NCI-H2227 (cell line): Measurements from ENCODE around the gene CRABP2.

Source experiments
- DNase-seq: peaks from one replicate; lab custom pipeline; 2025; ENCODE audit not compliant: unreplicated experiment; lab: John Stamatoyannopoulos, UW

Gene CRABP2

DNA sequence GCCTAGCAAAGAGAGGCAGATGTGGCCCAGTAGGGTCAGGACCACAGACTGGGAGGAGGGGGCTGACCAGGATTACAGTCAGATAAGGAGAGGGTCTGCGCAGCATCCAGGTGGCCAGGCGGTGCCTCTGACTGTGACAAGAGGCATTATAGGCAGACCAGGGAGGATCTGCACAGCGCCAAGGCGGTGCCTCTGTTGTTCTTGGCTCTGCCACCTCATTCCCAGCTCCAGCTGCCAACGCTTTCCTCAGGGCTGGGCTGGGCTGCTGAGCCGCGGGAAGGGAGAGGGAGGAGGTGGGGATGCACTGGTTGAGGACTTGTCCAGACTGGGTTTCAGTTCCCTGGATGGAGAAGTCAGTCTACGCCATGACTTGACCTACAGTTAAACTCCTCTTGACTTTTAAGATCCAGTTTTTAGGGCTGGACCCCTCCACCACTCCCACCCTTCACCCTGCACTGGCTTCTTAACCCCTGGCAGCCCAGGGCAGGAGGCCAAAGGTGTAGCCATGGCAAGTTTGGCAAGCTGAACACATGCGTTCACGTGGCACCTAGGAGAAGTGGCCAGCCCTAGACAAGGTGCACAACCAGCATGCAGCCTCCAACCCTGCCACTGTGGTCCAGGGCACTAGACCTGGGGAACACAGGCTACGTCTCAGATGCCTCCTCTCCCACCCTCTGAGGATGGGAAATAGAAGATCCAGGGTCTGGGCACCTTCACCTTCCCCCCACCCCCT is 4.5 kb upstream of the CRABP2 start:
- peak; percentile 47 for DNase-seq

DNA sequence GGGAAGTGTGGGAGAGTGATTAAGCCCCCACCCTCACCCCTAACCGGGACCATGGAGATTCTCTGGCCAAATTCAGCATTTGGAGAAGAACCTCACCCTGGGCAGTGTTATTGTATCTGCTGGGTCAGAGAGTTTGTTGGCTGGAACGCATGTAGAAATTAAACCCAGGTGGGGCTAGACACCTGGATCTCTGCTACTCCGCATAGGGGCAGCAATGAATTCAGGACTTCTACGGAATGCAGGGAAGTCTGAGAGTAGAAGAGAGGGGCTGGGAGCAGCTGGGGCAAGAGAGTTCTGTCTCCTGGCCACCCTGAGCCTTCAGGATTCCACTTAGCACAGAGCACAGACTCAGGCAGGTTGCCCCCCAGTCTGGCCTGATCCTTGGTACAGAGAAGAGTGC is 3.6 kb upstream of the CRABP2 start:
- no peak for DNase-seq

DNA sequence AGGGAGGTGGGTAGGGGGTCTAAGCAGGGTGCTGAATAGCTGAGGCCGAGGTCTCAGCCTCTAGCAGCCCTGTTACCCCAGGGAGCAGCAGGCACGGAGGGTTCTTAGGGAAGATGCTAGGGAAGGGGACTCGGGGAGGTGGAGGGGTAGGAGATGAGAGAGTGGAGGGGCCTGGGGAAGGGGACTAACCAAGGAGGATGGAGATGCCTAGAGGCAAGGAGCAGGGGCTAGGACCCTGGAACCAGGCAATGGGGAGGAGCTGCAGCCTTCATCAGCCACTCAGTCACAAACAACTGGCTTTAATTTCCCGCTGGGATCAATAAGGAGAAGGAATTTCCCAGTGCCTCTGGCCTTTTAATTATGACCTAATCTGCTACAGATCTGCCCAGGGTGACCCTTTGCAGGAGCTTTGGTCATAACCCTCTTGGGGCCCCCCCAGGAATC is 2.9 kb upstream of the CRABP2 start:
- no peak for DNase-seq

DNA sequence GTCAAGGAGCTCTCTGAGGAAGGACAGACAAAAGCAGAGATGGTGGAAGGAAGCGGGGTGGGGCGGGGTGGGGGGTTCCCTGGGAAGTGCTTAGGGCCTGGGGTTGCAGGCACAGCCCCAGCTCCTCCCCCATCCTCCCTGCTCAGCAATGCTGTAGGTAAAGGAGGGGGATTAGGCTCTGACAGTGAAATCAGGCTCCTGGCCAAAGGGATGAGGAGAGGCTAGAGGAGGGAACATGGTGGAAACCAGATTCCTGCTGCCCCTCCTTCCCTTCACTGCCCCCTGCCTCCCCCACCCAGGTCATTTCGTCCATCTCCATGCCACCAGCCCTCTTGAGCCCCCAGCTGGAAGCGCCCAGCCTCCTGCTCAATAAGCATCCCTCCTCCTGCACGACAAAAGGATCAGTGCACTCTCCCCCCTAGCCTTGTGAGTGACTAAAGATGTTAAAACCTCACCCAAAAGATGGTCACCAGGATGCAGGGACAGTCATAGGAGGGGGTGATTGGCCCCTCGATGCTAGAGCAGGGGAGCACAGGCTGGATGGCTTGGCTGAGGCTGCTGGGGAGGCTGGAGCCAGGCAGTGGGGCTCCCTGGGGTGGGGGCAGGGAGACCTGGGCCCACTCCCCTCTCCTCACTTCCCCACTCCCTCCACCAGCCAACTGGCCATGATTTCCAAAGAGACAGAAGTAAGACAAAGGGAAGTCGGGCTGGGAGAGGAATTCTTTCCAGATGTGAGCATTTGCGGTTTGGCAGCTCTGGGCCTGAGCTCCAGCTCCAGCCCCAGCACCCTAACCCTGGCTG is 2.2 kb upstream of the CRABP2 start:
- DNase-seq: peak; percentile 55

DNA sequence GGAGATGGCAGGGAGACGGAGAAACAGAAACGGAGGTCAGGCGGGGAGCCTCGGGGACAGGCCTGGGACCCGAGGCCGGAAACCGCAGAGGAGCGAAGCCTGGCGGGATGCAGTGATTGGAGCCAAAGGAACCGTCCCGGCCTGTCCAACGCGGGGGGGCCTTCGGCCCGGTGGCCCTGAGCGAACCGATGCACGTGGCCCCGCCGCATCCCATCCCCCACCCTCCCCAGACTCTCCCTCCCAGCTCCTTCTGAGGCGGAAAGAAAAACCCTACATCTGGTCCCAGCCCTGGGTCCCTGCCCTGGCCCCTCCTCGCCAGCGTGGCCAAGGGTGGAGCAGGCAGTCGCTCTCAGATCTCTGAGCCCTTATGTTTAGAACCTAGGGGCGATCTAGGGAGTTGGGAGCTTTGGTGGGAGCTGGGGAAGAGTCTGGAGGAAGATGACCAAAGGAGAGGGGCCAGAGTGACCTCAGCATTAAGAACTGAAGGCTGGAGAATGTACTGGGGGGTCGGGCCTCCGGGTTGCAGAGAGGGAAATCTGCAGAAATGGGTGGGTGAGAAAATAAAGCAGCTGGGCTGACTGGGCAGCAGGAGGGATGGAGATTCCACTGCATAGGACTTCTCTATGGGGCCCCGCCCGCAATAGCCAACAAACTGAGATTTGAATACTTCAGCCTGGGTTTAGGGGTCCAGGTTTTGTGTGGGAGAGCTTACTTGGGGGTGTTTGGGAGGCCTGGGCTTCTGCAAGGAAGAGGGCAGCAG is 1.5 kb upstream of the CRABP2 start:
- peak; percentile 71 for DNase-seq

DNA sequence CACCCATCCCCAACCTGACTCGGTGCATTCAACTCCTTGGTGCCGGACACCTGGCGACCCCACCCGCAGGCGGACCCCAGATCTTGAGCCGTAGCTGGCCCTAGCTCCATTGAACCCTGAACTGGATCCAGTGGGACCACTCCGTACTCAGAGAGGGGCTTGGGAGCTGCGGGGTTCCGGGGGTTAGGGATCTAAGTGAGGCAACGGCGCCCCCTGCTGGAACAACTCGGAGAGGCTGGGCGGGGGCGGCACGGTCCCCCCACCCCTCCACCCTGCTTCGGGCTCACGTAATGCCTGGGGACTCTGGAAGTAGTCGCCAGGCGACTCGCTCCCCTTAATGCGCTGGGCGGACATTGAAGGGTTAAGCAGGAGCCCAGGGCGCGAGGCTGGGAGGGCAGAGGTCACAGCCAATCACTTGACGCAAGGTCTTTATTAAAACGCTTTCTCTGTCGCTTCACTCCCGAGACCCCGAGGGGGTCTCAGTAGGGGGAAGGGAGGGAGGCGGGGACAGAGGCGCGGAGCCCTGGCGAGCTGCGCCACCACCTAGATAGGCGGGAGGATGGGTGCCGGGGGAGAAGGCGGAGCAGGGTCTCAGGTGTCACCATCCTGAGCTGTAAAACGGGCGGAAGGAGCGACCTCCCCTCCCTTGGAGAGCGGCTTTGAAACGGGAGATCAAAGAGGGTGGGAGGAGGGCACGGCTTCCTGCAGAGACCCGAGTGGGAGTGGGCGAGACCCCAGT is 704 bp upstream of the CRABP2 start:
- DNase-seq: peak; percentile 88

DNA sequence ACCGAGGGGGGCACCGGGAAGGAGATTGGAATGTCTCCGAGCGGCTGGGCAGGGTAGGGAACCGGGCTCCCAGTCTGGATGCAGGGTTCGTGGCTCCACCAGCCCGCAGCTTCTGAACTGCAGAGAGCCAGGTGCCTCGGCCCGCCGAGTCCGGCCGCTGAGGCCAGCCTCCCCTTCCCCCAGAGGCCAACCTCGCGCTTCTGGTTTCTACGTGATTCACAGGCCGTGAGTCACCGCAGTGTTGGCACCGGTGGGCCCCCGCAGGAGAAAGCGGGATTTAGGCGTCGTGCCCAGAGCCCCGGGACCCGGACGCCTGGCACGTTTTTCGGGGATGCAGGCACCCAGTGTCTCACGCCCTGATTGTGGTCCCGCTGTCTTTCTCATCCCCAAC is 458 bp downstream of the CRABP2 start:
- DNase-seq: peak; percentile 39

DNA sequence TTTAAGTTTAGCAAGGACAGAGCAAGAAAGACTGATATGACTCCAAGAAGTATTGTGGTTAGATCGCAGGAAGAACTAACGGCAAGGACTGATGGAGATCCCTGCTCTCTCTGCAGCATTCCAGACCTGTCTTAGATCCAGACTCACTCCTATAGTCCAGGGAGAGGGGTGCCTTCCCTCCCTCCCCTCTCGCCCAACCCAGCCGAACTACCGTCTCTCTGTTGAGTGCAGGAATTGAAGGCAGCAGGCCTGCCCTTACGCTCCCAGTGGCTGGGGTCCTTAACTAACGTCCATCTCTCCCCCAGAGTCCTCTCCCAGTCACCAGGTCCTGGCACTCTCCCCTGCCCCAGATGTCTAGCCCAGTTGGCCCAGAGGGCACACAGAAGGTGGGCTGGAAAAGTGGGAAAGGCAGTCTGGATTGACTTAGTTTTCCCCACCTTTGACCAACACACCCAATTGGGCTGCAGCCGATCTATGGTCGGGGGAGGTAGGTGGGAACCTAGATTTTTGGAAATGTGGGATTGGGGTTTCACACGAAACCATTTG is 1.1 kb downstream of the CRABP2 start:
- DNase-seq: no peak

DNA sequence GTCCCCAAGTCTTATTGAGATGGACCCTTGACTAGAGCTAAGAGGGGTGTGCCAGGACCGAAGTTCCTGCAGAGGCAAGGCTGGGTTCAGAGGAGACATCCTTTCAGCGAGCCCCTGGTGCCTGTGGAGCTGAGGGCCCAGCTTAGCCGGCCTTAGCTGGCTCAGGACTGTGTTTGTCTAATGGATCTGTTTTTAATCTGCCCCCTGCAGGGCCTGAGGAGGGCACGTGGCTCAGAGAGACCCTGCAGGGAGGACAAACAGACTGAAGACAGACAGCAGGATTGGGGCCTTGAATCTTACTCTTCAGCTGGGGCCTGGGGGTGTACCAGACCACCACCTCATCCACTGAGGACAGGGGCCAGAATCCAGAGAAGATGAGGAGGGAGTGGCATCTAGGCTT is 1.6 kb downstream of the CRABP2 start:
- DNase-seq: peak; percentile 24

DNA sequence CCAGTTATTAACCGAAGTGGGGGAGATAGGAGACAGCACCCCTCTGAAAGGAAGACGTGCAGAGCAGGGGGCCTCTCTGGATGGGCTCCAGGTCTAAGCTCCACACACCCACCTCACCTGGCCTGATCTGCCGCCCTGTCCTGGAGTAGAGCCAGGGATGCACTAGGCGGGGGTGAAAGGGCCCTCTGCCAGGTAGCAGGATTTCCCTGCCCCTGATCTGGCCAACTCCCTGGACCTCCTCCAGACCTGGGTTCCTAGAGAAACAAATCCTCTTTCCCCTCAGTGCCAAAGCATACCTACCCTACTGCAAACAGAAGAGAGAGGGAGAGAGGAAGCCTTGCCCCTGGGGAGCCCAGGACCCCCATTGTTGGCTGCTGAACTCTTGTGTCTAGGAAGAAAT is 2.0 kb downstream of the CRABP2 start:
- no peak for DNase-seq

DNA sequence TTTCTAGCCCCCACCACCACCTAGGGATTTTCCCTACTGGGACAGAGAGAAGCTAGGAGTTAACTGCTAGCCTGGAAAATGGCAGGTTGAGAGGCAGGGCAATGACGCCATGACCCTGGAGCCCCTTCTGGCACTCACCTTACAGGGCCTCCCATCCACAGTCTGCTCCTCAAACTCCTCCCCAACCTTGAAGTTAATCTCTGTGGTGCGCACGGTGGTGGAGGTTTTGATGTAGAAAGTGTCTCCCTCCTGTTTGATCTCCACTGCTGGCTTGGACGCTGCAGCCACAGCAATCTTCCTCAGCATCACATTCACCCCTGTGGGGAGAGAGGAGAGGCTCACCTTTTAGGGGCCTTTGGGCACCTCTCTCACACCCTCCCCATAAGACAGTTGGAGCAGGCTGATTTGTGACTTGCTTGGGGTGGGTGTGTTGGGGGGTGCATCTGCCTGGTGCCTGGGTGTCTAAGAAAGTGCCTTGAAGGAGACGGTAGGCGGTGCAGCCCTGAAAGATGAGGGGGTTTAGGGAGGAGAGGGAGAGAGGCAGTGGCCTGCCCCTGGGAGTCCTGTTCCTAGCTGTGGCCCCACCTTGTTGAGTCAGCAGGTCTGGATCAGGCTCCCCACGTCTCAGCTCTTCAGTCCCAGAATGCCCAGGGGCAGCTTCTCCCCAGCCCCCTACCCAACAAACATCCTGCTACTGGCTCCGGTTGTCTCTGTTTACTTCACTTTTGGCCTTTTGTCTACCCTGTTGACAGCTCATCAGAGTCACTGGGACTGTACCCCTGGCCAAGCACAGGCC is 4.4 kb downstream of the CRABP2 start:
- no peak for DNase-seq

DNA sequence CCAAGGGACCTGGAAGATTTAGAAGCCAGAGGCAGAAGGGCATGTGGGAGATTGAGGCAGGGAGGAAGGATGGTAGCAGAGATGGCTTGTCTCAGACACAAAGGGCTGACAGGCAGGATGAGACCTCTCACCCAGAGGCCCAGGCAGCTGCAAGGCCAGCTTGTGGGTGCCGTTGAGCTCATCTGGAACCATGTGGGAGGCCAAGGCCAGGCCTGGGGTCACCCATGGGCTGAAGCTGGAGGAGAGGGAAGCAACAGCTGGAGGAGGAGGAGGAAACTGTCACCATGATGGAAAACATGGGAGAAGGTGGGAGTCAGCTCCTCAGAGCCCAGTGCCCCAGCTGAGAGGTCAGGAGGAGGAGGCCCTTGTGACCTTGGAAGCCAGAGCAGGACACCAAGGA is 6.4 kb downstream of the CRABP2 start:
- no peak for DNase-seq

DNA sequence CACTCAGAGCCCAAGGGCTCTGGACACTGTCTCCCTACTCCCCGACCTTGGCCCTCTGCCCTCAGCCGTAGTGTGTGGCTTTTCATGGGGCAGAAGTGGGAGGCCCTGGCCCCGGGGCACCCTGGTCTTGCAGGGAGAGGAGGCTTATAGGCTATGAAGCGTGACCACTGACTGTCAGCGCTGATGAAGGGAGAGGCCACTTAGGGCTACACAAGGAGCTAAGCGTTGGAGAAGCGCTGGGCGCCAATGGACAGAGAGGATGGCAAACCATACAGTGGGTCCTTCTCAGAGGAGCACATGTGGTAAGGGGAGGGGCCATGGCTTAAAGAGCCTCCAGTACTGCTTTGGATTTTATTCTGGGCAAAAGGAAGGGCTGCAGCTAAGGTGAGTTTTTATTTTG is 7.9 kb downstream of the CRABP2 start:
- peak; percentile 48 for DNase-seq

DNA sequence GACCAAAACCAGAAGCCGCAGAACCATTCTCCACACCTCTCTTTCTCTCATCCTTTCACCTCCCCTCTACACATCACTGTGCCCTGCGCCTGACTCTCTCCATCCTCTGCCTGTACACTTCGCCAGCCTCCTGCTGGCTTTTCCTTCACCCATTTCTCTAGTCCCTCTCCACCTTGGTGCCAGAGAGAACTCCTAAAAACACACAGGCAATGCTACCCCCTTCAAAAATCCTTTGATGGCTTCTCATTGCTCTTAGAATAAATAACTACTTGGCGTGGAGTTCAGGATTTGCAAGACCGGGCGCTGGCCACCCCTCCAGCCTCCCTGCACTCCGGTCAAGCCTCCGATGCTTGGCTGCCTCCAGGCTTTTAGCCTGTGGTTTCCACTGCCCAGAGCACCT is 8.6 kb downstream of the CRABP2 start:
- no peak for DNase-seq

DNA sequence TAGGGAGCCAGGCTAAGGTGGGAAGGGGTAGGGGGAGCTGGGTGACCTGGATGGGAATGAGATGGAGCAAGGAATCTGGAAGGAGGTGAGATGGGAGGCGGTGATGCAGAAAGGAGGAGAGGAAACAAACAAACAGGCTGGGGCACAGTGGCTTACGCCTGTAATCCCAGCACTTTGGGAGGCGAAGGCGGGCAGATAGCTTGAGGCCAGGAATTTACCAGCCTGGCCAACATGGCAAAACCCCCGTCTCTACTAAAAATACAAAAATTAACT is 10.8 kb downstream of the CRABP2 start:
- no peak for DNase-seq

DNA sequence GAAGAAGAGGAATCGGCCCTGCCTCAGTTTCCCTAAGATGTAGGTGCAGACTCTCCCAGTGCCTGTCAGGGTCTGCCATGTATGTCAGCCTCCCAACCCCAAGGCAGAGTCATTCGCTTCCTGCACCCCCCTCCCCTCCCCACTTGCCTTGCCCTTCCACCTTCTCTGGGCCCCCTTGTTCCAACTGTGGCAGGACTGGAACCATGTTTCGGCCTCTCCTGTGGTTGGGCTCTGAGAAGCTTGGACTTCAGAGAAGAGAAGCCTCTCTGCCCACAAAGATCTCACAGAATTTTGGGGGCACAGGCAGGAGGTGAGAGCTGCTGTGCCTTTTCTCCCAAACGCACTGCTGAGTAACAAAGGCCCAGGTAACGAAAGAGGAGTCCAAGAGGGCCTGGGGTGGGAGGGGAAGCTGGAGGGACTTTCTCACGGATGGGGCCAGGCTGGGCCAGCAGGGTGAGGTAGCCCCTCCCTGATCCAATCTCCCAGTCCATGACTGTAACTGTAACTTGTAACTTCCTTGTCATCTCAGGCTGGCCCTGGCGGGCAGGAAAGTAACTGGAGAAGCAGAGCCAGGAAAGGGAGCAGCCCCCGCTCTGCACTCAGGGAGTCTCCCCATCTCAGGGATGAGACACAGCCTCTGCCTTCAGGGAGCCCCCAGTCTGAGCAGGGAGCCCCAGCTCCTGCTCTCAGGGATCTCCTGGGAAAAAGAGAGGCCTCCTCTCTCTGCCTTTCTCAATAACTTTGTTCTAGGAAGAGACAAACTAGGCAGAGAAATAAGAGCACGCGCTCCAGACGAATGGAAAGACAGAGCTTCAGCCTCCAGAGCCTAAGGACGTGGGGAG is 11.3 kb downstream of the CRABP2 start:
- DNase-seq: no peak

DNA sequence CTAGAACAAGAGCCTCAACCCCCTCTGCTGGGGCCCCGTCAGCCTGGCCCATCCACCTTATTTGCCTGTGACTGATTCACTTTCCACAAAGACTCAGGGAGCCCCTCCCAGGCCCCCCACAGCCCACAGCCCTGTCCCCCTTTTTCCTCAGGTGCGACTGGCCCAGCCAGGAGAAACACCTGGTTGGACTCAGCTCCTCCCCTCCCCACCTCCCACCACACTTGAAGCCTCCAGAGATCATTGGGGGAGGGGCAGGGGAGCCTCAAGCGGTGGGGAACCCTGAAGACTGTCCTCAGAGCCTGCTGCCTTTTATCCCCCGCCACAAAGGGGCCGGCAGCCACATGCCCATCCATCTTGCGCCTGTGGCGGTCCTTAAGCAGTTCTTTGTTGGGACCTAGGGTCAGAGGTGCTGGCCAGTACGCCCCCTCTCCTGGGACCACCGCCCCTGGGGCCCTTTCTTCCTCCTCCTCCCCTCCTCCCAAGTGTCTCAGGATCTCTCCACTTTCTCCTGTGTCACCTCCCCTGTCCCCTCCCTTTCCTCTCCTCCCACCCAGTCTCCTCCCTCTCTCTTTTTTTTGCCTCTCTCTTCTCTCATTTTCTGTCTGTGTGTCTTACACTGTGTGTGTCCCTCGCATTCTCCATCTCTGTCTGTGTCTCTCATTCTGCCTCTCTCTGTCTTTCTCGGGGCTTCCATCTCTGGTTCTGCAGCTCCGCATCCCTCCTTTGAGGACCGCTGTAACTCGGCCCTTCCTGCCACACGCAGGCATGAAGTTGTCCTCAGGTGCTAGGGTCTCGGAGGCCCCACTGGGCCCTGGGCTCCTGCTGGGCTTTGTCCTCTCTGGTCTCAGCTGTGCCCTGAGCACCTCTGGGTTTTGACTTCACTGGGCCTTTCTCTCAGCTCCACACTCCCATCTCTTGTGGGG is 12.2 kb downstream of the CRABP2 start:
- DNase-seq: peak; percentile 89

DNA sequence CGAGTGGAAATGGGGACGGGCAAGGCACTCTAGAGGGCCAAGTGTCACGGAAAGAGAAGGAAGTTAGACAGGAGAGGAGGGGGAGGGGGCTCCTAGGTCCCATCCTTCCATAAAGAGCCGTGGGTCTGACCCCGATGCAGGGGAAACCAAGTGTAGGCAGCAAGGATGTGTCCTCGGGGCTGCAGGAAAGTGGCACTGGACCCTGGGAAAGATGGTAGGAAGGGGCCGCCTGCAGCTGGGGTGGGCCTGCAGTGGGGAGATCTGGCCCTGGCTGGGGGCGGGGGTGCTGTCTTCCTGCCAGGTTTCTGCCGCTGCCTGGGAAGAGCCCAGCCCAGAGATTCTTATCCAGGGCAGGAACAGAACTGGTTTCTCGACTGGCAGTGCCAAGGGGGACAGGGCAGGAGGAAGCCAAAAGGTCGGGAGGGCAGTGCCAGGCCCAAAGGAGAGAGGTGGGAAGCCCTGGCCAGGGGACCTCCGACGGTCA is 12.9 kb downstream of the CRABP2 start:
- DNase-seq: no peak
